ENCODE data around the gene MAP1B. TPM values are rescaled to one million over a fixed set of nuclear protein-coding genes. Genes with fewer than 3 reads are reported as not detected.

MAP1B gene
- total and polyA plus RNA-seq, 4 donors: 1.5 to 46.7 (median 16.0) TPM

DNA sequence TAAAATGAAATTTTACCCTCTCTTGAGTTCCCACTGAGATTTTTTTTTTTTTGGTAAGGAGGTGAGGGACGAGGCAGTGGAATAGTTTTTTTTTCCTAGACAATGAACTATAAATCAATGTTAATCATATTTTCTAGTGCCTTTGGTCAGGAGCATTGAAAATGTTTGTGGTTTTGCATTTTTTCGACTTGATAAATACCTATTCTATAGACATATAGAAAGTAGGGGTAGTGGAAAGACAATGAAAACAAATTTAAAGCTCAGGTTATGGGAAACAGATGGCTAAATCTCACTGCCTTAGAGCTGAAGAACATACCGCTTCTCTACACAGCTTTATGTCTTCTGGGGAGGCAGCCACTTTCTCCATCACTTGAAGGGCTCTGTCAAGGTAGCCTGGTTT lies 118.5 kb downstream of the MAP1B start:
- DNase-seq (no peak), ATAC-seq (ENCODE audit: insufficient read depth, low FRiP score) (no peak)
- no peaks in the 10 kb centered on the region for H3K9me3 ChIP-seq (ENCODE audit: control insufficient read depth in 4 of 4, insufficient read depth in 3 of 4, low read length in 3 of 4)
- H3K27me3 ChIP-seq (ENCODE audit: control insufficient read depth in 3 of 3, insufficient read depth in 3 of 3, low read length in 2 of 3): no peaks in the 10 kb centered on the region
- no peak overlapping the region for H3K9ac ChIP-seq (ENCODE audit: insufficient read depth in 1 of 2, low read length in 2 of 2)
- peaks cover 16 to 34% (median 28%) of the 10 kb centered on the region in 4 donors for H3K36me3 ChIP-seq (ENCODE audit: control insufficient read depth in 4 of 4, insufficient read depth in 4 of 4, low read length in 4 of 4)
- no peak overlapping the region for H3K4me3 ChIP-seq
- no peak overlapping the region for H3K27ac ChIP-seq (ENCODE audit: low read depth in 1 of 2, low read length in 1 of 2)
- TF ChIP-seq, protein P1, sequence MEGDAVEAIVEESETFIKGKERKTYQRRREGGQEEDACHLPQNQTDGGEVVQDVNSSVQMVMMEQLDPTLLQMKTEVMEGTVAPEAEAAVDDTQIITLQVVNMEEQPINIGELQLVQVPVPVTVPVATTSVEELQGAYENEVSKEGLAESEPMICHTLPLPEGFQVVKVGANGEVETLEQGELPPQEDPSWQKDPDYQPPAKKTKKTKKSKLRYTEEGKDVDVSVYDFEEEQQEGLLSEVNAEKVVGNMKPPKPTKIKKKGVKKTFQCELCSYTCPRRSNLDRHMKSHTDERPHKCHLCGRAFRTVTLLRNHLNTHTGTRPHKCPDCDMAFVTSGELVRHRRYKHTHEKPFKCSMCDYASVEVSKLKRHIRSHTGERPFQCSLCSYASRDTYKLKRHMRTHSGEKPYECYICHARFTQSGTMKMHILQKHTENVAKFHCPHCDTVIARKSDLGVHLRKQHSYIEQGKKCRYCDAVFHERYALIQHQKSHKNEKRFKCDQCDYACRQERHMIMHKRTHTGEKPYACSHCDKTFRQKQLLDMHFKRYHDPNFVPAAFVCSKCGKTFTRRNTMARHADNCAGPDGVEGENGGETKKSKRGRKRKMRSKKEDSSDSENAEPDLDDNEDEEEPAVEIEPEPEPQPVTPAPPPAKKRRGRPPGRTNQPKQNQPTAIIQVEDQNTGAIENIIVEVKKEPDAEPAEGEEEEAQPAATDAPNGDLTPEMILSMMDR (IDR thresholded peaks at IDR 0.05; ENCODE audit: control extremely low read depth, extremely low read depth): no peak
- WGBS, 2 donors: 97 to 100% methylated on average over 3 of the region's 3 CpGs
- peaks cover 0 to 9% (median 0%) of the 10 kb centered on the region in 5 donors for H3K4me1 ChIP-seq (ENCODE audit: control insufficient read depth in 5 of 5, insufficient read depth in 5 of 5, low read length in 5 of 5)

- TF ChIP-seq, protein P1 (IDR thresholded peaks at IDR 0.05; ENCODE audit: control extremely low read depth, extremely low read depth): no peak
- Histone ChIP-seq H3K4me3 (no peak overlapping the region), H3K9ac (ENCODE audit: insufficient read depth in 1 of 2, low read length in 2 of 2) (no peak overlapping the region), H3K27me3 (ENCODE audit: control insufficient read depth in 3 of 3, insufficient read depth in 3 of 3, low read length in 2 of 3) (no peaks in the 10 kb centered on the region), H3K27ac (ENCODE audit: low read depth in 1 of 2, low read length in 1 of 2) (peak overlapping the region in 1 of 2 donors; percentile 33), H3K36me3 (ENCODE audit: control insufficient read depth in 4 of 4, insufficient read depth in 4 of 4, low read length in 4 of 4) (peaks cover 12 to 26% (median 24%) of the 10 kb centered on the region in 4 donors), H3K9me3 (ENCODE audit: control insufficient read depth in 4 of 4, insufficient read depth in 3 of 4, low read length in 3 of 4) (no peaks in the 10 kb centered on the region), H3K4me1 (ENCODE audit: control insufficient read depth in 5 of 5, insufficient read depth in 5 of 5, low read length in 5 of 5) (peaks cover 0 to 9% (median 0%) of the 10 kb centered on the region in 5 donors)
- DNase-seq (no peak), ATAC-seq (ENCODE audit: insufficient read depth, low FRiP score) (no peak)
- 92 to 96% methylated on average over 2 of the region's 2 CpGs for WGBS, 2 donors
These were observed 119.7 kb downstream of the MAP1B start for GRCh38 chr5:72226950-72227349.

GRCh38 chr5:72228960-72229359 lies 121.7 kb downstream of the MAP1B start:
- WGBS, 2 donors: 74 to 88% methylated on average over 3 of the region's 3 CpGs
- Histone ChIP-seq H3K4me1 (ENCODE audit: control insufficient read depth in 5 of 5, insufficient read depth in 5 of 5, low read length in 5 of 5) (peaks cover 0 to 9% (median 0%) of the 10 kb centered on the region in 5 donors), H3K27ac (ENCODE audit: low read depth in 1 of 2, low read length in 1 of 2) (no peak overlapping the region), H3K9me3 (ENCODE audit: control insufficient read depth in 4 of 4, insufficient read depth in 3 of 4, low read length in 3 of 4) (no peaks in the 10 kb centered on the region), H3K4me3 (no peak overlapping the region), H3K9ac (ENCODE audit: insufficient read depth in 1 of 2, low read length in 2 of 2) (no peak overlapping the region), H3K36me3 (ENCODE audit: control insufficient read depth in 4 of 4, insufficient read depth in 4 of 4, low read length in 4 of 4) (peaks cover 4 to 22% (median 17%) of the 10 kb centered on the region in 4 donors), H3K27me3 (ENCODE audit: control insufficient read depth in 3 of 3, insufficient read depth in 3 of 3, low read length in 2 of 3) (no peaks in the 10 kb centered on the region)
- DNase-seq (no peak), ATAC-seq (ENCODE audit: insufficient read depth, low FRiP score) (no peak)
- TF ChIP-seq, protein P1 (IDR thresholded peaks at IDR 0.05; ENCODE audit: control extremely low read depth, extremely low read depth): no peak

Measured in lung (tissue), 12 donors.